Muscle layer of duodenum (tissue), 2 donors: ENCODE data around the gene FRAS1.

Experiments used
- H3K27ac ChIP-seq: one replicate; pipeline ENCODE4 v1.7.0; 2013; ENCODE audit warnings: mild to moderate bottlenecking, low read length
- H3K27me3 ChIP-seq: one replicate; pipeline ENCODE4 v1.7.0; 2013; ENCODE audit warnings: low read depth, mild to moderate bottlenecking, control low read depth, low read length
- H3K36me3 ChIP-seq, 2 donors: one replicate each; pipeline ENCODE4 v1.7.0; 2013; ENCODE audit warnings: low read length in 2 of 2, control low read depth in 1 of 2, mild to moderate bottlenecking in 1 of 2; ENCODE audit not compliant: insufficient read depth in 2 of 2, control insufficient read depth in 1 of 2
- H3K4me1 ChIP-seq, 2 donors: one replicate each; pipeline ENCODE4 v1.7.0; 2013; ENCODE audit warnings: low read length in 2 of 2, mild to moderate bottlenecking in 2 of 2, control low read depth in 1 of 2, moderate library complexity in 1 of 2; ENCODE audit not compliant: insufficient read depth in 2 of 2, control insufficient read depth in 1 of 2
- H3K4me3 ChIP-seq, 2 donors: one replicate each; pipeline ENCODE4 v1.7.0; 2013; ENCODE audit warnings: low read length in 2 of 2, low read depth in 1 of 2, mild to moderate bottlenecking in 1 of 2
- H3K9me3 ChIP-seq, 2 donors: one replicate each; pipeline ENCODE4 v1.7.0; 2013; ENCODE audit warnings: low read length in 2 of 2, control low read depth in 1 of 2, mild to moderate bottlenecking in 1 of 2; ENCODE audit not compliant: control insufficient read depth in 1 of 2
- donor health status: healthy.

Gene FRAS1

GRCh38 chr4:78362310-78362709 is 305.2 kb downstream of the FRAS1 start:
- no peaks in the 10 kb centered on the region for H3K27me3 ChIP-seq
- H3K9me3 ChIP-seq = no peaks in the 10 kb centered on the region
- no peak overlapping the region for H3K4me3 ChIP-seq
- no peaks in the 10 kb centered on the region for H3K36me3 ChIP-seq
- no peaks in the 10 kb centered on the region for H3K4me1 ChIP-seq
- no peak overlapping the region for H3K27ac ChIP-seq

DNA sequence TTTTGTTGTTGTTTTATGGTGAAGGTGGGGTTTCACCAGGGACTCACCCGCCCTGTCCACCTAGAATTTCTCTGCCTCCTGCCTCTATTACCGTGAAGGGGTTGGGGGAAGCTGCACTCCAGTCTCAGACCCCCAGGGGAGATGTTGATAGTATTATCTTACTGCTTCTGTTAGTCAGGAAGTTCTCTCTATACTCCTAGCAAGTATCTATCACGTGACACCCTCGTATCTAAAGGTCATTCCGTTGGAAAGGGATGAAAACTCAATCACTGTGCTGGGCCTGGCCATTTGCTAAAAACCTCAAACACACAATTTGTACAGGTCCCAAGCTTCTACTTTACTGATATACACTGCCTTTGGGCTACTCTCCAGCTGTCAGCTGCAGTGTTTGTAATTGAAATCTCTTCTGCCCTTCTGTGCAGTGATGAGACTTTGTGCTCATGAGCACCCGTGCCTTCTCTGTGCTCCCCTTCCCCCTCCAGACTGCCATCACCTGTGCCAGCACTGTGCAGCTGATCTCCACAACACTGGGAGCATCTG is 306.0 kb downstream of the FRAS1 start:
- Histone ChIP-seq H3K4me3 (no peak overlapping the region), H3K27me3 (no peaks in the 10 kb centered on the region), H3K27ac (no peak overlapping the region), H3K9me3 (no peaks in the 10 kb centered on the region), H3K4me1 (no peaks in the 10 kb centered on the region), H3K36me3 (no peaks in the 10 kb centered on the region)

DNA sequence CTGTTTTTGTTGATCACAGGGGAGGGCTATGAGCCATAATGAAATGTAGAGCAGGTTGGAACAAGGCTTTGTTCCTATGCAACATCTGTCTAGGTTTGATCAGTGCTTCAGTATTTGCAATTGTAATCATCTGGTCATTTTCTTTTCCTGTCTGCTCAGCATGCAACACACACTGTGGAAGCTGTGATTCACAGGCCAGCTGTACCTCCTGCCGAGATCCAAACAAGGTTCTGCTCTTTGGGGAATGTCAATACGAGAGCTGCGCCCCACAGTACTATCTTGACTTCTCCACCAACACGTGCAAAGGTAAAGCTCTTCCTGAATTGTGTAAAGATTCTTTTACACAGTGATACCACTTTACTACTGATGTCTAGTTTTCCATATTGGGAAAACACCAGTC is 312.6 kb downstream of the FRAS1 start:
- Histone ChIP-seq H3K27me3 (no peaks in the 10 kb centered on the region), H3K27ac (no peak overlapping the region), H3K4me3 (no peak overlapping the region), H3K9me3 (no peaks in the 10 kb centered on the region), H3K36me3 (no peaks in the 10 kb centered on the region), H3K4me1 (no peaks in the 10 kb centered on the region)

DNA sequence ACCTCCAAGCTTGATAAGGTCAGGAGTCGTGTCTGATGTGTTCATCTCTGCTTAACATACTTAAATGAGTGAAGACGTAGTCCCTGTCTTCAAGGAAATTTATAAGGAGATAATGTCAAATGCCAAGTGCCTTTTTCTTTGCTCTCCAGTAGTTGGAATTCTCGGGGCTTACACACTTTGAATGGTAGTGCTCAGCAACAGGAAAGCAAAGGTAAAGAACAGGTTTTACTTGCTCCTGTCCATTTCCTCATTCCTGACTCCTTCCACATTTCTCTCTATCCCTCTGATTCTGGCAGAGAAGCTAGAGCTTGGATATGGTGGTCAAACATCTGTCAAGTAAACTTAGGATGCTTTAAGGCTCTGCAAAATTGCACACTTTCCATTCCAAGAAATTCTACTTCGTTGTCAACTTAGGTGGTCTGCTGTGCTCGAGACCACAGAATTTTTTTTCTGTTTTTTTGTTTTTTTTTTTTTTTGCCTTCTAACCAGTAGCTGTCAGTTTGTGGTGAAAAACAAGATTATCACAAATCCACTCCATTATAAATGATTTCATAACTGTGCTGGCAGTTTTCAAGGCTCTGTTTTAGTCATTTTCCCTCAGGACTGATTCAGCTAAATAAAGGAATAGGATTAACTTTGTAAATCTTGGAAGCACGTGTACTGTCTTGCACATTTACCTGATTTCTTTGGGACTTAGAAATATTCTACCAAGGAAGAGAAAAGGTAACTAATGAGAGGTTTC is 313.7 kb downstream of the FRAS1 start:
- no peaks in the 10 kb centered on the region for H3K9me3 ChIP-seq
- H3K4me1 ChIP-seq = no peaks in the 10 kb centered on the region
- no peak overlapping the region for H3K27ac ChIP-seq
- H3K36me3 ChIP-seq = no peaks in the 10 kb centered on the region
- no peaks in the 10 kb centered on the region for H3K27me3 ChIP-seq
- no peak overlapping the region for H3K4me3 ChIP-seq

- H3K9me3 ChIP-seq = no peaks in the 10 kb centered on the region
- H3K4me3 ChIP-seq = no peak overlapping the region
- no peak overlapping the region for H3K27ac ChIP-seq
- H3K27me3 ChIP-seq = no peaks in the 10 kb centered on the region
- no peaks in the 10 kb centered on the region for H3K36me3 ChIP-seq
- no peaks in the 10 kb centered on the region for H3K4me1 ChIP-seq
Observed at GRCh38 chr4:78372355-78372988, 315.3 kb downstream of the FRAS1 start.

GRCh38 chr4:78377555-78377954 is 320.4 kb downstream of the FRAS1 start:
- H3K27ac ChIP-seq = no peak overlapping the region
- H3K36me3 ChIP-seq = no peaks in the 10 kb centered on the region
- no peak overlapping the region for H3K4me3 ChIP-seq
- no peaks in the 10 kb centered on the region for H3K9me3 ChIP-seq
- no peaks in the 10 kb centered on the region for H3K4me1 ChIP-seq
- H3K27me3 ChIP-seq = no peaks in the 10 kb centered on the region

DNA sequence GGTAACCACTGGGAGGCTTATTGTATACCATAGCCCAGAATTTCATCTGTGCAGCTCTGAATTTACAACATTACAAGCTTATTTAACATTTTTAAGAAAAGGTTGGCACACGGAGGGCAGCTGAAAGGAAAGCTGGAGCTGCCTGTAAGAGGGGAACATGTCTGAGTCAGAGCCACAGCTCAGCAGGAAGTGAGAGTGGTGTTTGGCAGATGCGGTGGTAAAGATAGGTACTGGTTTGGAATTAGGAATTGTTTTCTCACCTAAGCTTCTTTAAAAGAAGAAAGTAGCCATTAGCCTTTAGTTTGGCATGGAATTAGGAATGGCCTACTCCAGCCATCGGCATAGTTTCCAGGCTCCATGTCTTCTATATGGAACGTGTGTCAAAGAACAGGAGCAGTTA is 321.9 kb downstream of the FRAS1 start:
- Histone ChIP-seq H3K4me3 (no peak overlapping the region), H3K36me3 (no peaks in the 10 kb centered on the region), H3K4me1 (no peaks in the 10 kb centered on the region), H3K9me3 (no peaks in the 10 kb centered on the region), H3K27me3 (no peaks in the 10 kb centered on the region), H3K27ac (no peak overlapping the region)

DNA sequence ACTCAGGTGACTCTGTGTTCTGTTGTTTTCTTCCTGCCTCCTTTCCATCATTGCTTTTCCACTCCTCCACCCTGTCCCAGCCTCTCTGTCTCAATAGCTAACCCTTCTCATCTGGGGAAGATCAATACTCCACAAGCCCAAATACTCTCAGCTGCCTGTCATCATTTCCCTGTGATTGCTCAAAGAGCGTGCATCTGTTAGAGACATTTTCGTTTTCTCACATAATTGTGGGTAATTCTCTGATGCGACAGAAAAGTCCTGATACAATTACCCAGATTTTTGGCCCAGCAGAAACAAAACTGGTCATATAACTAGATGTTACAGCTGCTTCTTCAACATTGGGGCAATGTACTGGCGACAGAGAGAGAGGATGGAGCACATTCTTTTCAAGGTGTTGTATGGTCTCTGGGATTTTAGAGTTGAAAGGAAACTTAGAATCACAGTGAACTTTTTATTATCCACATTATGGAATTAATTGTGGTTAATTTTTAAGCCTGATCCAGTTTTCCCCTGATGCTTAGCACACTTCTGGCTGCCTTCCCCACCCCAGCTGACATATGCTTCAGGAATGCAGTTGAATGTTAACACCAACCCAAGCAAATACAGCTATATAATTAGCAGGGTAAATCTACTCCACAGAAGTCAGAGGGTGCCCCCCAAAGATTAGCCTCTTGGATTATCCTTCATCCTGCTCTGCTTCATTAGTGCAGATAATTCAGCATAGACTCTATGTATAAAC is 323.0 kb downstream of the FRAS1 start:
- Histone ChIP-seq H3K27ac (no peak overlapping the region), H3K9me3 (no peaks in the 10 kb centered on the region), H3K36me3 (no peaks in the 10 kb centered on the region), H3K4me1 (no peaks in the 10 kb centered on the region), H3K4me3 (no peak overlapping the region), H3K27me3 (no peaks in the 10 kb centered on the region)

GRCh38 chr4:78386679-78387078 is 329.6 kb downstream of the FRAS1 start:
- no peaks in the 10 kb centered on the region for H3K4me1 ChIP-seq
- H3K4me3 ChIP-seq = no peak overlapping the region
- H3K27ac ChIP-seq = no peak overlapping the region
- no peaks in the 10 kb centered on the region for H3K27me3 ChIP-seq
- H3K9me3 ChIP-seq = no peaks in the 10 kb centered on the region
- H3K36me3 ChIP-seq = peaks cover 0 to 5% of the 10 kb centered on the region in 2 donors

DNA sequence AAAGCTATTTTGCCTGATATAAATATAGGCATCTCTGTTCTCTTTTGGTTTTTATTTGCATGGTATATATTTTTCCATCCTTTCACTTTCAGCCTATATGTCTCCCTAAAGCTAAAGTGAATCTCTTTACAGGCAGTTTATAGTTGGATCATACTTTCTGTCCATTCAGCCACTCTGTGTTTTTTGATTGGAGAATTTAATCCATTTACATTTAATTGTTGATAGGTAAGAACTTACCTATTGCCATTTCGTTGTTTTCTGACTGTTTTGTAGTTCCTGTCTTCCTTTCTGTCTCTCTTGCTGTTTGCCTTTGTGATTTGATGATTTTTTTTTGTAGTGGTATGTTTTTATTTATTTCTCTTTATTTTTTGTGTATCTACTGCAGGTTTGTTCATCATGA is 338.5 kb downstream of the FRAS1 start:
- Histone ChIP-seq H3K4me1 (no peaks in the 10 kb centered on the region), H3K9me3 (peaks cover 4 to 10% of the 10 kb centered on the region in 2 donors), H3K27ac (no peak overlapping the region), H3K27me3 (no peaks in the 10 kb centered on the region), H3K36me3 (no peaks in the 10 kb centered on the region), H3K4me3 (no peak overlapping the region)

GRCh38 chr4:78396613-78397291 is 339.6 kb downstream of the FRAS1 start:
- Histone ChIP-seq H3K36me3 (no peaks in the 10 kb centered on the region), H3K4me1 (no peaks in the 10 kb centered on the region), H3K27me3 (no peaks in the 10 kb centered on the region), H3K27ac (no peak overlapping the region), H3K9me3 (peaks cover 4 to 10% of the 10 kb centered on the region in 2 donors), H3K4me3 (no peak overlapping the region)
